HepG2 (cell line): ENCODE data around the gene IBA57. TPM values are rescaled to one million over a fixed set of nuclear protein-coding genes. Genes with fewer than 3 reads are reported as not detected.
"Not testable (repeated sequence)": the region's sequence is repeated elsewhere in the genome, so short reads cannot be mapped to it uniquely, and the experiment has no call there.

Experiments used
- ATAC-seq: fragments of 200-7000 bp; cut with Tn5 transposase; 3 replicates; pipeline ENCODE4 v1.9.1; 2020; ENCODE audit warnings: mild to moderate bottlenecking, moderate library complexity
- BruUV-seq: library from RNA; stranded (reverse); fragments of 400-500 nt; replicated peaks from 2 replicates; lab custom pipeline; 2021; lab: Mats Ljungman, UMichigan
- CTCF ChIA-PET: fragments of 300-600 bp; formaldehyde crosslinking; extraction: SDS; loops from one replicate; lab custom pipeline; 2021; ENCODE audit warnings: low total read pairs, inconsistent platforms, low intra/inter-chr PET ratio; lab: Yijun Ruan, JAX
- POLR2A ChIA-PET: fragments of 350-600 bp; sonication (Branson Sonifier 250); formaldehyde crosslinking; loops from one replicate; lab custom pipeline; 2020; ENCODE audit warnings: antibody characterized with exemption, inconsistent platforms; lab: Yijun Ruan, JAX
- DNase-seq: peaks from one replicate; pipeline ENCODE4 v3.0.0-alpha.2; 2015; ENCODE audit warnings: low spot score
- FAIRE-seq: peaks from 3 replicates; lab custom pipeline; 2011; peaks lifted over from hg19 to GRCh38; lab: Jason Lieb, UNC
- H2AFZ ChIP-seq: one replicate; pipeline ENCODE4 v1.6.1; 2011; ENCODE audit warnings: low read length, inconsistent platforms
- H3K27ac ChIP-seq: fragments of 300-600 bp; 3 replicates; pipeline ENCODE4 v1.8.0; 2011; ENCODE audit warnings: mixed run types, mild to moderate bottlenecking, mixed read lengths, low read length, inconsistent platforms; ENCODE audit not compliant: insufficient read depth; ENCODE audit errors: extremely low read length
- H3K27me3 ChIP-seq, 2 experiments: fragments of 200-600 bp in 1 of 2; 2 replicates in 1 of 2; 3 replicates in 1 of 2; pipeline versions ENCODE4 v1.6.0 to v1.8.0; 2011; ENCODE audit warnings: low read length in 2 of 2, mild to moderate bottlenecking in 2 of 2, moderate library complexity in 2 of 2, inconsistent platforms in 1 of 2; ENCODE audit not compliant: insufficient read depth in 2 of 2, control insufficient read depth in 1 of 2
- H3K36me3 ChIP-seq, 2 experiments: fragments of 200-600 bp in 1 of 2; replicated peaks in 1 of 2; 2 replicates in 1 of 2; 3 replicates in 1 of 2; pipeline versions ENCODE4 v1.5.1 to v1.8.0; 2011; ENCODE audit warnings: low read length in 2 of 2, inconsistent platforms in 1 of 2; ENCODE audit not compliant: insufficient read depth in 2 of 2, control insufficient read depth in 1 of 2
- H3K4me1 ChIP-seq: 2 replicates; pipeline ENCODE4 v1.5.1; 2012; ENCODE audit warnings: low read length, inconsistent platforms; ENCODE audit not compliant: insufficient read depth
- H3K4me2 ChIP-seq: 2 replicates; pipeline ENCODE4 v1.6.0; 2011; ENCODE audit warnings: low read depth, low read length, inconsistent platforms
- H3K4me3 ChIP-seq, 3 experiments: fragments of 200-600 bp in 1 of 3; sonication (generic), shearing (Covaris generic) in 1 of 3; replicated peaks in 1 of 3; 2 replicates each; pipeline ENCODE4 v1.5.1; 2011 to 2016; ENCODE audit warnings: low read length in 3 of 3, inconsistent platforms in 2 of 3, low read depth in 2 of 3, mild to moderate bottlenecking in 2 of 3, control low read depth in 1 of 3, mixed read lengths in 1 of 3; ENCODE audit not compliant: insufficient read depth in 1 of 3
- H3K79me2 ChIP-seq: one replicate; pipeline ENCODE4 v1.6.1; 2011; ENCODE audit warnings: low read length, inconsistent platforms; ENCODE audit not compliant: insufficient read depth
- H3K9ac ChIP-seq: 2 replicates; pipeline ENCODE4 v1.6.0; 2011; ENCODE audit warnings: mild to moderate bottlenecking, low read depth, low read length, inconsistent platforms; ENCODE audit not compliant: insufficient read depth
- H3K9me3 ChIP-seq: 2 replicates; pipeline ENCODE4 v1.5.1; 2012; ENCODE audit warnings: mild to moderate bottlenecking, low read length
- H4K20me1 ChIP-seq: 2 replicates; pipeline ENCODE4 v1.6.0; 2011; ENCODE audit warnings: inconsistent platforms, mild to moderate bottlenecking, low read length, moderate library complexity; ENCODE audit not compliant: insufficient read depth
- AGO2 ChIP-seq: fragments of 200-400 bp; formaldehyde crosslinking; optimal IDR thresholded peaks from 2 replicates; pipeline ENCODE3; 2017; ENCODE audit warnings: mild to moderate bottlenecking, low read depth, low read length, moderate library complexity
- CHD4 ChIP-seq: fragments of 200-600 bp; sonication (generic); IDR thresholded peaks from 2 replicates; pipeline ENCODE4 v1.7.0; 2017; ENCODE audit warnings: mild to moderate bottlenecking, low read length, borderline replicate concordance
- GABPB1 ChIP-seq: IDR thresholded peaks from 2 replicates; pipeline ENCODE4 v1.6.1; 2016; ENCODE audit warnings: mild to moderate bottlenecking, missing genetic modification reagents, moderate library complexity, missing compliant biosample characterization
- HOXA3 ChIP-seq: sonication (generic); formaldehyde crosslinking; IDR thresholded peaks from 2 replicates; pipeline ENCODE4 v1.5.0; 2020; ENCODE audit warnings: missing genetic modification reagents
- KLF12 ChIP-seq: sonication (generic); formaldehyde crosslinking; IDR thresholded peaks from 2 replicates; pipeline ENCODE4 v1.4.0; 2020; ENCODE audit warnings: missing genetic modification reagents, borderline replicate concordance
- SP1 ChIP-seq, 2 experiments: fragments of 450-650 bp in 1 of 2; sonication (generic) in 1 of 2; formaldehyde crosslinking in 1 of 2; IDR thresholded peaks; 2 replicates each; pipeline versions ENCODE4 v1.4.0 to v1.6.1; 2016 to 2020; ENCODE audit warnings: missing genetic modification reagents in 1 of 2
- SP4 ChIP-seq: sonication (generic); formaldehyde crosslinking; IDR thresholded peaks from 2 replicates; pipeline ENCODE4 v1.8.1; 2023; ENCODE audit warnings: mild to moderate bottlenecking, missing genetic modification reagents
- ZBTB33 ChIP-seq: sonication (generic); formaldehyde crosslinking; IDR thresholded peaks from 2 replicates; pipeline ENCODE4 v1.4.0; 2020; ENCODE audit warnings: missing genetic modification reagents
- ZBTB38 ChIP-seq: sonication (generic); formaldehyde crosslinking; IDR thresholded peaks from 2 replicates; pipeline ENCODE4 v1.5.1; 2020; ENCODE audit warnings: mild to moderate bottlenecking, missing genetic modification reagents
- ZFP91 ChIP-seq: sonication (generic); formaldehyde crosslinking; IDR thresholded peaks from 2 replicates; pipeline ENCODE4 v1.9.0; 2022; ENCODE audit warnings: missing genetic modification reagents, mild to moderate bottlenecking, borderline replicate concordance
- ZNF768 ChIP-seq: sonication (generic); formaldehyde crosslinking; IDR thresholded peaks from 2 replicates; pipeline ENCODE4 v1.4.0; 2020; ENCODE audit warnings: missing genetic modification reagents
- WGBS: methylation state at CpG from one replicate; pipeline ENCODE4 v1.1.6; 2017; ENCODE audit warnings: low lambda C conversion rate; 5-methylcytosine and 5-hydroxymethylcytosine counted together
- in situ Hi-C: cut with HindIII; loops from 2 replicates; pipeline ENCODE4 v1.10.0; 2017; ENCODE audit warnings: low pct_unique_long_range_greater_than_20kb; ENCODE audit not compliant: extremely low pct_ligation_motif_present
- intact Hi-C: fragments of 100-400 bp; cut with micrococcal nuclease; formaldehyde crosslinking; loops from one replicate; pipeline ENCODE4 v1.10.0; 2022; ENCODE audit not compliant: unreplicated experiment
- polyA plus RNA-seq, 8 experiments: library from polyadenylated mRNA; depleted of rRNA in 3 of 8; stranded (reverse) in 7 of 8; unstranded in 1 of 8; fragments of >200 nt; fragmentation: Illumina TruSeq in 4 of 8; extraction: Trizol in 4 of 8; gene quantifications; 2 replicates each; pipeline versions ENCODE4 v1.2.1 to v1.2.3, GENCODE V29; 2011 to 2016; ENCODE audit warnings: low read depth in 4 of 8, missing spikeins in 1 of 8, mixed read lengths in 1 of 8; ENCODE audit not compliant: insufficient read depth in 1 of 8
- total RNA-seq, 5 experiments: library from RNA; depleted of rRNA; stranded (reverse); fragments of >200 nt; fragmentation: Illumina TruSeq; extraction: Trizol; gene quantifications; 2 replicates each; pipeline ENCODE4 v1.2.3, GENCODE V29; 2016; ENCODE audit warnings: low read depth in 1 of 5

The IBA57 gene
- total and polyA plus RNA-seq, 2 of the 13 experiments (the other 11 are each of a cell fraction or from before 2014, with no cell fraction given) = 2.3 to 10.2 TPM

GRCh38 chr1:228173528-228174481 is 8.2 kb downstream of the IBA57 start:
- H3K4me2 ChIP-seq; DNase-seq; H3K4me3 ChIP-seq; H3K79me2 ChIP-seq; H3K36me3 ChIP-seq; H4K20me1 ChIP-seq; H3K9me3 ChIP-seq; H3K27me3 ChIP-seq; in situ Hi-C loops; H2AFZ ChIP-seq; BruUV-seq; CTCF ChIA-PET; H3K4me1 ChIP-seq; H3K9ac ChIP-seq; FAIRE-seq; intact Hi-C loops; H3K27ac ChIP-seq; TF ChIP-seq SP1 (IDR thresholded peaks at IDR 0.05): not testable (repeated sequence)
- 69% methylated on average over 7 of the region's 69 CpGs for WGBS
- POLR2A ChIA-PET = interaction anchor here (1.2 to 1.8 kb wide), 2 partner anchors 8 to 91 kb away, joined by 3 to 20 read pairs; partner anchors contain the start of genes ARF1 and IBA57
- ATAC-seq = peak; percentile 36
- 0 out of 2 replicates have a peak, but pooled peaks have one; percentile 19 for TF ChIP-seq ZBTB33 (CRISPR knock-in tag)
- peak; percentile 44 for TF ChIP-seq HOXA3 (CRISPR knock-in tag)
- 0 out of 2 replicates have a peak, but pooled peaks have one; percentile 22 for TF ChIP-seq ZBTB38 (CRISPR knock-in tag)
- TF ChIP-seq ZFP91 = 0 out of 2 replicates have a peak, but pooled peaks have one; percentile 75
- TF ChIP-seq KLF12 = peak; percentile 70; the same call in 1 of the 2 replicates
- TF ChIP-seq SP1 (CRISPR knock-in tag; IDR thresholded peaks at IDR 0.05) = peak; percentile 96
- TF ChIP-seq GABPB1 (CRISPR knock-in tag) = 0 out of 2 replicates have a peak, but pooled peaks have one; percentile 42
- TF ChIP-seq ZNF768 (CRISPR knock-in tag) = peak; percentile 47; the same call in 1 of the 2 replicates
- peak; percentile 23 for TF ChIP-seq AGO2
- peak; percentile 95 for TF ChIP-seq SP4 (CRISPR knock-in tag)
- TF ChIP-seq CHD4 = 0 out of 2 replicates have a peak, but pooled peaks have one; percentile 51
